D721Med (cell line): ENCODE measurements around the gene LRRC75A.
"Not testable (repeated sequence)": the region's sequence is repeated elsewhere in the genome, so short reads cannot be mapped to it uniquely, and the experiment has no call there.

Source experiments
- DNase-seq: peaks from one replicate; pipeline ENCODE4 v3.0.0; 2011; ENCODE audit warnings: low spot score; ENCODE audit not compliant: insufficient read length
- FAIRE-seq: peaks from 2 replicates; lab custom pipeline; 2011; peaks lifted over from hg19 to GRCh38; lab: Jason Lieb, UNC
- TF ChIP-seq, protein P1 (sequence below): IDR thresholded peaks from 2 replicates; pipeline ENCODE4 v1.5.1; 2012; ENCODE audit warnings: mild to moderate bottlenecking, control low read depth; ENCODE audit not compliant: insufficient read depth; ENCODE audit errors: missing control alignments

Gene LRRC75A

DNA sequence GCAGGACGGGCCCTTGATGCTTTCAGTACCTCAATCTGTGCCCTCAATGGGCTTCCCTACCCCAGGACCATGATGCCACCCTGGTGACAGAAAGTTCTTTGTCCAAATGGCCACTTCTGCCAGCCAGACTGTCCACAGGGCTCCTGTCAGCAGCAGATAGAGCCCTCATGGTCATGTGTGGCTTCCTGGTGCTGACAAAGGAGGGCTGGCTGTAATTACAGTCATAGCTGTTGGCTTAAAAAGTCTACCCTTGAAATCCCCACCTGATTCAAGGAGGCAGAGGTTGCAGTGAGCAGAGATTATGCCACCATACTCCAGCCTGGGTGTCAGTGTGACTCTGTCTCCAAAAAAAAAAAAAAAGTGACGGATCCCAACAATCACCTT, 73.3 kb downstream of the LRRC75A start:
- FAIRE-seq (no peak), DNase-seq (no peak)
- TF ChIP-seq, protein P1, sequence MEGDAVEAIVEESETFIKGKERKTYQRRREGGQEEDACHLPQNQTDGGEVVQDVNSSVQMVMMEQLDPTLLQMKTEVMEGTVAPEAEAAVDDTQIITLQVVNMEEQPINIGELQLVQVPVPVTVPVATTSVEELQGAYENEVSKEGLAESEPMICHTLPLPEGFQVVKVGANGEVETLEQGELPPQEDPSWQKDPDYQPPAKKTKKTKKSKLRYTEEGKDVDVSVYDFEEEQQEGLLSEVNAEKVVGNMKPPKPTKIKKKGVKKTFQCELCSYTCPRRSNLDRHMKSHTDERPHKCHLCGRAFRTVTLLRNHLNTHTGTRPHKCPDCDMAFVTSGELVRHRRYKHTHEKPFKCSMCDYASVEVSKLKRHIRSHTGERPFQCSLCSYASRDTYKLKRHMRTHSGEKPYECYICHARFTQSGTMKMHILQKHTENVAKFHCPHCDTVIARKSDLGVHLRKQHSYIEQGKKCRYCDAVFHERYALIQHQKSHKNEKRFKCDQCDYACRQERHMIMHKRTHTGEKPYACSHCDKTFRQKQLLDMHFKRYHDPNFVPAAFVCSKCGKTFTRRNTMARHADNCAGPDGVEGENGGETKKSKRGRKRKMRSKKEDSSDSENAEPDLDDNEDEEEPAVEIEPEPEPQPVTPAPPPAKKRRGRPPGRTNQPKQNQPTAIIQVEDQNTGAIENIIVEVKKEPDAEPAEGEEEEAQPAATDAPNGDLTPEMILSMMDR, result no peak

DNA sequence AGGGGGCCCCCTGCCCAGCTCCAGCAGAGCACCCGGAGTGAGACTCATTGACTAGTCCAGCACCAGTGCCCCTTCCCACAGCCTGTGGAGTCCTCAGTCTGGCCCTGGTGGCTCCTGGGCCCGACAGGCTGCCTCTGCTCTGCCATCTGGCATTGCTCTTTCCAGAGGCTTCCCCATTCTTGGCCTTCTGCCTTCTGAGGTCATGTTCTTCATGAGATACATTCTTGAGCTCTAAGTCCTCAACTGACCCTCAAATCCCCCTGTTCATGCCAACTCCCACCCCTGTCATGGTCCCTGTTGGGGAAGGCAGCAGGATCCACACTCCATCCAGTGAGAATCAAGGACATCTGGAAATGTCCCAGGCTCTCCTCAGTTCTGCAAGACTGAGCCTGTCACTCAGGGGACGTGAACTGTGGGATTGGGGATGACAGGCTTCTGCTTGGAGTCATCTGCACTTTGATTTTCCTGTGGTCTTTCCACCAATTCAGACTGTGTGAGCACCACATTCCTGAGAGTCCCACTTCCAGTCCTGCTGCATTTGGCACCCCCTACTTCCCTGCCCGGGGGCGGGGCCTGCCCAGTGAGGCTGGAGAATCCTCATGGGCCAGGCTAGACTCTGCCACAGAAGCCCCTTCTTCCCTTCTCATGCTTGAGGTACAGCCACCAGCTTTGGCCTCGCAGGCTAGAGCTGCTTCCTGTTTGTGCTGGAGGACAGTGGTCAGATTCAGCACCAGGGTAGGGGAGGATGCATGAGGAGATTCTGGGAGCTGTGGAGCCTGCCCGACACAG, 73.9 kb downstream of the LRRC75A start:
- TF ChIP-seq, protein P1, result no peak
- FAIRE-seq (no peak), DNase-seq (no peak)

DNA sequence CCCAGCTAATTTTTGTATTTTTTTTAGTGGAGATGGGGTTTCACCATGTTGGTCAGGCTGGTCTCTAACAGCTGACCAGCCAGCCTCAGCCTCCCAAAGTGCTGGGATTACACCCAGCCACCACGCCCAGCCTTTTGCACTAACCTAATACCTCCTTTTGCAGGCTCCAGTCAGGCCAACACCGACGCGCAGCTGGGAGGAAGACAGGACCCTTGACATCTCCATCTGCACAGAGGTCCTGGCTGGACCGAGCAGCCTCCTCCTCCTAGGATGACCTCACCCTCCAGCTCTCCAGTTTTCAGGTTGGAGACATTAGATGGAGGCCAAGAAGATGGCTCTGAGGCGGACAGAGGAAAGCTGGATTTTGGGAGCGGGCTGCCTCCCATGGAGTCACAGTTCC, 74.6 kb downstream of the LRRC75A start:
- DNase-seq, result no peak
- no peak for FAIRE-seq
- TF ChIP-seq, protein P1, result no peak

DNA sequence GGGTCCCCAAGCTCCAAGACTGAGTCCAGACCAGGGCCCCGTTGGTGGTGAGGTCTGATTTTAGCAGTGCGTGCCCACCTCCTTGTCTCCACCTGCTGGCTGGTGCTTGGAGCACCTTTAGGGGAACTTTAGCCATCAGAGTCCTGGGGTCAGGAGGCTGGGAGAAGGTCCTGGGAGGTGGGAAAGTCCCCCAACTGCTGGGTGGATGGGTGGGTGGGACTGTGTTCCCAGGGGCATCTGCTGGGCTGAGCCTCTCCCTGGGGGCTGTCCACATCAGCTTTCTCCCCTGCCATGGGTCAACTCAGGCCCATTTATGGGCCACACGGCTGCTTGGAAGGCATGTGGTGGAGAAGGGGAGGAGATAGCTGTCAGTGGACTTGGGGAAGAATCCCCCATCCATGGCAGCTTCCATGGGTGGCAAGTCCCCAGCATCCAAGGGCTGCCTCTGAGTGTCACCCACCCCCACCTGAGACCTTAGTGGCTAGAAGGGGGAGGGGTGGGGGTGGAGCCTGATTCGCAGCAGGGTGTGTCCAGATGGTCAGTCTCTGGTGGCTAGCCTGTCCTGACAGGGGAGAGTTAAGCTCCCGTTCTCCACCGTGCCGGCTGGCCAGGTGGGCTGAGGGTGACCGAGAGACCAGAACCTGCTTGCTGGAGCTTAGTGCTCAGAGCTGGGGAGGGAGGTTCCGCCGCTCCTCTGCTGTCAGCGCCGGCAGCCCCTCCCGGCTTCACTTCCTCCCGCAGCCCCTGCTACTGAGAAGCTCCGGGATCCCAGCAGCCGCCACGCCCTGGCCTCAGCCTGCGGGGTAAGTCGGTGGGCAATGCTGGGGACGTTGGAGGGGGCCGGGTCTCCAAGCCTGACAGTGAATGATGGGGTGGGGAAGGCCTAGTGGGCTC, 76.7 kb downstream of the LRRC75A start, which contains the start of gene TRPV2:
TRPV2 (plus strand) TSS at position 541 of the 894 bp plus-strand sequence. CDS start 2,098 bp downstream, outside the sequence.
- FAIRE-seq (no peak), DNase-seq (no peak)
- TF ChIP-seq, protein P1, result peak; percentile 0

DNA sequence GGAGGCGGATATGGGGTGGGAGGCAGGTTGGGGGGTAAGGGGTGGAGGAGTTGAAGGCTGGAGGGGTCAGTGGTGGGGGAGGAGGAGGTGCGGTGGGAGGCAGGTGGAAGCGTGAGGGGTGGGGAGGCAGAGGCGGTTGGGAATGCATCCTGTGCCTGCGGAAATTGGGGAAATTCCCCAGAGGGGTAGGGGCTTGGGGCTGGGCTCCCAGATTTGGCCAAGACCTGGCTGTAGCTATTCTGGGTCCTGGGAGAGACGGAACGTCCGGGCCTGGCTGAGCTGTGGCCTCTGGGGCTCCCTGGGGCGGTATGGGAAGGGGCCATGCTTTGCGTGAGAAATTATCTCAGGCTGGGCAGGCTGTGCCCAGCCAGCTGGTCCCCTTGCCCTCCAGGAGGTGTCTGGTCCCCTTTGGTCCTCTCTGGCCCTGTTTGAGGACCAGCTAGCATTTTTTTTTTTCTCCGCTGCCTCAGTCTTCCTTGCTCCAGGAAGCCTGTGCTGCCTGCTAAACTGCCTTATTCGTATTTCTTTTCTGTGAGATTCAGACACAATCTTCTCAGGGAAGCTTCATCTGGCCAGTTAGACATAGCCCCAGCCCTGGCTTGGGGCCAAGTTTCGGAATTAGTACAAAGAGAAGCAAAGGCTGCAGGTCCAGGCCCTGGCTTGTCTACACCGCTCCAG, 83.9 kb downstream of the LRRC75A start:
- DNase-seq (no peak), FAIRE-seq (no peak)
- TF ChIP-seq, protein P1, result no peak

DNA sequence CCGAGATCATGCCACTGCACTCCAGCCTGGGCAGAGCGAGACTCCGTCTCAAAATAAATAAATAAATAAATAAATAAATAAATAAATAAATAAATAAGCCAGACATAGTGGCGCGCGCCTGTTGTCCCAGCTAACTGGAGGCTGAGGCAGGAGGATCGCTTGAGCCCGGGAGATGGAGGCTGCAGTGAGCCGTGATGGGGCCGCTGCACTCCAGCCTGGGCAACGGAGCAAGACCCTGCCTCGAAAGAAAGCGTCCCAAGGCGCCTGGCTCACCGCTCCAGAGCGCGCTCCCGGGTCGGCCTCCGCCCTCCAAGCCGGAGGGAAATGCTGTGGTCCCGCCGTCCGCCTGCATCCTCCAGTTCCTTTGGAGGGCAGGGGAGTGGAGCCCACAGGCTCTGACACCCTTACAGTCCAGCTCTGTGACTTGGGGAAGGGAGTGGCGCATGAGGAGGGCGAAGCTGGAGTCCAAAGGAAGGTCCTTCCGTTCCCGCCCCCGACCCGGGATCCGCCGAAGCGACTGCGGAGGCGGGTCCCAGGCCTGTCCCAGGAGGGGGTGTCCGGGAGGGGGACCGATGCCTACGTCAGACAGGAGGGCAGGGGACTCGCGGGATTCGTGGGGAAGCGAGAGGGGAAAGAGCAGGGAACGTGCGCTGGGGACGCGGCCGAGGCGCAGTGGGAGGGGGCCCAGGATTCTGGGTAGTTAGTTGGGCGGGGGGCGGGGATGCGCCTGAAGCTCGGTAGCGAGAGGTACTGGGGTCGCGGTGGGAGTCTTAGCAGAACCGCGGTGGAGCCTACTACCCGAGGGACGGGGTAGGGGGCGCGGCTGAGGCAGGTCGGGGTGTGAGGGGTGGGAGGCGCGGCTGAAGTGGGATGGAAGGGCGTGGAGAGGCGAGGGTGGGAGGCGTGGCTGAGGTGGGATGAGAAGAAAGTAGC, 85.0 kb downstream of the LRRC75A start:
- FAIRE-seq (no peak), DNase-seq (no peak)
- TF ChIP-seq, protein P1, result no peak

DNA sequence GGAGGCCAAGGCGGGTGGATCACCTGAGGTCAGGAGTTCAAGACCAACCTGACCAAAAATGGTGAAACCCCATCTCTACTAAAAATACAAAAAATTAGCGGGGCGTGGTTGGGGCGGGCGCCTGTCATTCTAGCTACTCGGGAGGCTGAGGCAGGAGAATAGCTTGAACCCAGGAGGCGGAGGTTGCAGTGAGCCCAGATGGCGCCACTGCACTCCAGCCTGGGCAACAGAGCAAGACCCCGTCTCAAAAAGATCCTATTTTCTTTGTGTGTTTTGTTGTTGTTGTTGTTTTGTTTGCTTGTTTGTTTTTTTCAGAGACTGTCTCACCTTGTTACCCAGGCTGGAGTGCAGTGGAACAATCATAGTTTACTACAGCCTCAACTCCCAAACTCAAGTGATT, 88.1 kb downstream of the LRRC75A start:
- not testable (repeated sequence) for DNase-seq, FAIRE-seq
